ENCODE results near the gene PFKFB4. TPM values are rescaled to one million over a fixed set of nuclear protein-coding genes. Genes with fewer than 3 reads are reported as not detected.
"Not testable (repeated sequence)": the region's sequence is repeated elsewhere in the genome, so short reads cannot be mapped to it uniquely, and the experiment has no call there.

The PFKFB4 gene
- total RNA-seq, 1 donor from 2014 or later, result 11.5 TPM

DNA sequence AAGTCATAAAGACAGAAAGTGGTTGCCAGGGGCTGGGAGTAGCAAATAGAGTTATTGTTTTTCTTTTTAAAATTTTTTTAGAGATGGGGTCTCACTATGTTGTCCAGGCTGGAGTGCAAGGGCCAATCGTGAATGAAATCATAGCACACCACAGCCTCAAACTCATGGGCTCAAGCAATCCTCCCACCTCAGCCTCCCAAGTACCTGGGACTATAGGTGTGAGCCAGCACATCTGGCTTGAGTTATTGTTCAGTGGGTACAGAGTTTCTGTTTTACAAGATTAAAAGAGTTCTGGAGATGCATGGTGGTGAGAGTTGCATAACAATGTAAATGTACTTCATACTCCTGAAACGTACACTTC lies 23.6 kb downstream of the PFKFB4 start:
- TF ChIP-seq CTCF (IDR thresholded peaks at IDR 0.05; ENCODE audit: unreplicated experiment), result no peak
- no peak for DNase-seq (ENCODE audit: low spot score)
- H3K27me3 Mint-ChIP-seq (ENCODE audit: unreplicated experiment), result peaks cover 2% of the 10 kb centered on the region
- H3K4me3 Mint-ChIP-seq (ENCODE audit: unreplicated experiment), result no peak overlapping the region
- no peaks in the 10 kb centered on the region for H3K9me3 Mint-ChIP-seq (ENCODE audit: unreplicated experiment)
- peaks cover 19% of the 10 kb centered on the region for H3K36me3 Mint-ChIP-seq (ENCODE audit: low read depth, unreplicated experiment)
- no peak overlapping the region for H3K27ac Mint-ChIP-seq (ENCODE audit: unreplicated experiment)
- H3K4me1 Mint-ChIP-seq (ENCODE audit: unreplicated experiment), result no peaks in the 10 kb centered on the region

DNA sequence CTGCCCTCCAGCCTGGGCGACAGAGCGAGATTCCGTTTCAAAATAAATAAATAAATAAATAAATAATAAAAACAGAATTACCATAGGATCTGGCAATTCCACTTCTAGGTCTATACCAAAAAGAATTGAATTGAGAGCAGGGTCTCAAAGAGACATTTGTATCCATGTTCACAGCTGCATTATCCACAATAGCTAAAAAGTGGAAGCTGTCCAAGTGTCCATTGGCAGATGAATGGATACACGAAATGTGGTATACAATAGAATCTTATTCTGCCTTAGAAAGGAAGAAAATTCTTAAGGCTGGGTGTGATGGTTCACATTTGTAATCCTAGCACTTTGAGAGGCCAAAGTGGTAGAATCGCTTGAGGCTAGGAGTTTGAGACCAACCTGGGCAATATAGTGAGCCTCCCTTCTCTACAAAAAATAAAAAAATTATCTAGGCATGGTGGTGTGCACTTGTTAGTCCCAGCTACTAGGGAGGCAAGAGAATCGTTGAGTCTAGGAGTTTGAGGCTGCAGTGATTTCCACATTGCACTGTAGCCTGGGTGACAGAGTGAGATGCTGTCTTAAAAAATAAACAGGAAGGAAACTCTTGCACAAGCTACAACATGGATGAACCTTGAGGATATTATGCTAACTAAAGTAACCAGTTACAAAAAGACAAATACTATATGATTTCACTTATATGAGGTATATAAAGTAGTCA lies 24.2 kb downstream of the PFKFB4 start:
- H3K27ac Mint-ChIP-seq (ENCODE audit: unreplicated experiment), result no peak overlapping the region

DNA sequence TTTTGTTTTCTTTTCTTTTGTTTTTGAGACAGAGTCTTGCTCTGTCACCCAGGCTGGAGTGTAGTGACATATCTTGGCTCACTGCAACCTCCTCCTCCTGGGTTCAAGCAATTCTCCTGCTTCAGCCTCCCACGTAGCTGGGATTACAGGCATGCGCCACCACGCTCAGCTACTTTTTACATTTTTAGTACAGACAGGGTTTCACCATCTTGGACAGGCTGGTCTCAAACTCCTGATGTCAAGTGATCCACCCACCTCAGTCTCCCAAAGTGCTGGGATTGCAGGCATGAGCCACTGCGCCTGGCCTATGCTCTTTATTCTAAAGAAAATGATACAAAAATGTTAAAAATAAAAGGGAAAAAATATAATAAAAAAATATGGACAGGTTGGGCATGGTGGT lies 25.9 kb downstream of the PFKFB4 start:
- H3K4me1 Mint-ChIP-seq (ENCODE audit: unreplicated experiment); DNase-seq (ENCODE audit: low spot score); H3K4me3 Mint-ChIP-seq (ENCODE audit: unreplicated experiment); H3K27me3 Mint-ChIP-seq (ENCODE audit: unreplicated experiment); H3K27ac Mint-ChIP-seq (ENCODE audit: unreplicated experiment); H3K9me3 Mint-ChIP-seq (ENCODE audit: unreplicated experiment): not testable (repeated sequence)
- peaks cover 20% of the 10 kb centered on the region for H3K36me3 Mint-ChIP-seq (ENCODE audit: low read depth, unreplicated experiment)

More for the DNA sequence above, 24.2 kb downstream of the PFKFB4 start:
- H3K27me3 Mint-ChIP-seq (ENCODE audit: unreplicated experiment), result peaks cover 2% of the 10 kb centered on the region
- DNase-seq (ENCODE audit: low spot score), result no peak
- TF ChIP-seq CTCF (IDR thresholded peaks at IDR 0.05; ENCODE audit: unreplicated experiment), result no peak
- H3K4me1 Mint-ChIP-seq (ENCODE audit: unreplicated experiment), result no peaks in the 10 kb centered on the region
- H3K9me3 Mint-ChIP-seq (ENCODE audit: unreplicated experiment), result no peaks in the 10 kb centered on the region
- H3K4me3 Mint-ChIP-seq (ENCODE audit: unreplicated experiment), result no peak overlapping the region
- peaks cover 20% of the 10 kb centered on the region for H3K36me3 Mint-ChIP-seq (ENCODE audit: low read depth, unreplicated experiment)

GRCh38 chr3:48528754-48529153 lies 27.8 kb downstream of the PFKFB4 start:
- H3K36me3 Mint-ChIP-seq (ENCODE audit: low read depth, unreplicated experiment), result peaks cover 13% of the 10 kb centered on the region
- H3K27me3 Mint-ChIP-seq (ENCODE audit: unreplicated experiment), result peaks cover 2% of the 10 kb centered on the region
- peaks cover 9% of the 10 kb centered on the region for H3K4me1 Mint-ChIP-seq (ENCODE audit: unreplicated experiment)
- no peaks in the 10 kb centered on the region for H3K9me3 Mint-ChIP-seq (ENCODE audit: unreplicated experiment)
- no peak for TF ChIP-seq CTCF (IDR thresholded peaks at IDR 0.05; ENCODE audit: unreplicated experiment)
- no peak overlapping the region for H3K27ac Mint-ChIP-seq (ENCODE audit: unreplicated experiment)
- H3K4me3 Mint-ChIP-seq (ENCODE audit: unreplicated experiment), result no peak overlapping the region
- DNase-seq (ENCODE audit: low spot score), result no peak

DNA sequence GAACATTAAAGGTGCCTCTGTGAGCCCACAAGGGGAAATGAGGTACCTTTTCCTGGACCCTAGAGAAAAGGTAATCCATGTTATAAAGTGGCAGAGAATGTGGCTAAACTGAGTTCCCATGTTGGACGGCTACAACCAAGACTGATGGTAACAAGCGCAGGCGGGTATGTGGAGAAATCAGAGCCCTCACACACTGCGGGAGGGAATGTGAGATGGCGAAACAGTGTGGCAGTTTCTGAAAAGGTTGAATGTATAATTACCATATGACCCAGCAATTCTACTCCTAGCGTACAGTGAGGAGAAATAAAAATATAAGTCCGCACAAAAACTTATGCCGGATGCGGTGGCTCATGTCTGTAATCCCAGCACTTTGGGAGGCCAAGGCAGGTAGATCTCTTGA lies 28.6 kb downstream of the PFKFB4 start:
- no peak for TF ChIP-seq CTCF (IDR thresholded peaks at IDR 0.05; ENCODE audit: unreplicated experiment)
- Mint-ChIP-seq H3K27me3 (ENCODE audit: unreplicated experiment) (peaks cover 4% of the 10 kb centered on the region), H3K36me3 (ENCODE audit: low read depth, unreplicated experiment) (peaks cover 13% of the 10 kb centered on the region), H3K27ac (ENCODE audit: unreplicated experiment) (no peak overlapping the region), H3K4me3 (ENCODE audit: unreplicated experiment) (no peak overlapping the region), H3K9me3 (ENCODE audit: unreplicated experiment) (no peaks in the 10 kb centered on the region), H3K4me1 (ENCODE audit: unreplicated experiment) (peaks cover 9% of the 10 kb centered on the region)
- no peak for DNase-seq (ENCODE audit: low spot score)
